ENCODE data around the gene KMT2E.

The KMT2E gene

DNA sequence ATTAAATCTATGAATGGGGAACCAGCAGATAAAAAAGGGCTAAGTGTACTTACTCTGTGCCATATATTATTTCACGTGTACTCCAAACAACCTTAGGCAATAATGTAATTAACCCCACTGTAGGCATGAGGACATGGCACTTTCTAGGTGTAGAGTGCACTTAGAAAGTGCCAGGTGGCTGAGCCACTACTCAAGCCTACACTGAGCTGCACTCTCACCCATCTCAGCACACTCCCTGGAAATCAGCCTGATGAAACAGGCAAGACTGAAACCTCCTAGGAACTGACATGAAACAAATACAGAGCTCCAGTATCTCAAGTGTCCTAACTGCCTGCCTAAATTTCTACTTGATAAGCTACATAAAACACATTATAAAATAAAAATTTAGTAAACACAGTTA is 147.4 kb downstream of the KMT2E start:
- ChIA-PET POLR2A (no interaction called here), CTCF (no interaction called here)

More for the DNA sequence above, 147.4 kb downstream of the KMT2E start:
- H3K27ac ChIP-seq (ENCODE audit: extremely low read depth, low read depth, low read length) = no peak overlapping the region
- peaks cover 0 to 23% of the 10 kb centered on the region in 2 experiments for H3K36me3 ChIP-seq (ENCODE audit: control insufficient read depth in 2 of 2, insufficient read depth in 1 of 2, low read length in 2 of 2)
- no peak overlapping the region for H3K4me3 ChIP-seq (ENCODE audit: low read depth, low read length)
- no peaks in the 10 kb centered on the region for H3K4me1 ChIP-seq (ENCODE audit: control insufficient read depth, insufficient read depth, low read length)
- TF ChIP-seq, protein P1, sequence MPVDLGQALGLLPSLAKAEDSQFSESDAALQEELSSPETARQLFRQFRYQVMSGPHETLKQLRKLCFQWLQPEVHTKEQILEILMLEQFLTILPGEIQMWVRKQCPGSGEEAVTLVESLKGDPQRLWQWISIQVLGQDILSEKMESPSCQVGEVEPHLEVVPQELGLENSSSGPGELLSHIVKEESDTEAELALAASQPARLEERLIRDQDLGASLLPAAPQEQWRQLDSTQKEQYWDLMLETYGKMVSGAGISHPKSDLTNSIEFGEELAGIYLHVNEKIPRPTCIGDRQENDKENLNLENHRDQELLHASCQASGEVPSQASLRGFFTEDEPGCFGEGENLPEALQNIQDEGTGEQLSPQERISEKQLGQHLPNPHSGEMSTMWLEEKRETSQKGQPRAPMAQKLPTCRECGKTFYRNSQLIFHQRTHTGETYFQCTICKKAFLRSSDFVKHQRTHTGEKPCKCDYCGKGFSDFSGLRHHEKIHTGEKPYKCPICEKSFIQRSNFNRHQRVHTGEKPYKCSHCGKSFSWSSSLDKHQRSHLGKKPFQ (tag by site-specific recombination; IDR thresholded peaks at IDR 0.05) = no peak
- TF ChIP-seq, protein P2, sequence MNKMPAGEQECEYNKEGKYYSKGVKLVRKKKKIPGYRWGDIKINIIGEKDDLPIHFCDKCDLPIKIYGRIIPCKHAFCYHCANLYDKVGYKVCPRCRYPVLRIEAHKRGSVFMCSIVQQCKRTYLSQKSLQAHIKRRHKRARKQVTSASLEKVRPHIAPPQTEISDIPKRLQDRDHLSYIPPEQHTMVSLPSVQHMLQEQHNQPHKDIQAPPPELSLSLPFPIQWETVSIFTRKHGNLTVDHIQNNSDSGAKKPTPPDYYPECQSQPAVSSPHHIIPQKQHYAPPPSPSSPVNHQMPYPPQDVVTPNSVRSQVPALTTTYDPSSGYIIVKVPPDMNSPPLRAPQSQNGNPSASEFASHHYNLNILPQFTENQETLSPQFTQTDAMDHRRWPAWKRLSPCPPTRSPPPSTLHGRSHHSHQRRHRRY (tag by site-specific recombination; IDR thresholded peaks at IDR 0.05) = no peak
- TF ChIP-seq ZNF544 (tag by site-specific recombination; IDR thresholded peaks at IDR 0.05) (no peak), ZBTB21 (tag by site-specific recombination; IDR thresholded peaks at IDR 0.05) (no peak), ZNF76 (tag by site-specific recombination; IDR thresholded peaks at IDR 0.05; ENCODE audit: borderline replicate concordance, low read depth) (no peak), ZNF324 (tag by site-specific recombination; IDR thresholded peaks at IDR 0.05) (no peak), ZNF658 (tag by site-specific recombination; IDR thresholded peaks at IDR 0.05) (no peak), ZNF404 (tag by site-specific recombination; IDR thresholded peaks at IDR 0.05) (no peak), ZNF366 (tag by site-specific recombination; conservative IDR thresholded peaks at IDR 0.05) (no peak), OVOL3 (tag by site-specific recombination; IDR thresholded peaks at IDR 0.05) (no peak), ZNF146 (tag by site-specific recombination; IDR thresholded peaks at IDR 0.05) (no peak), ZNF624 (tag by site-specific recombination; IDR thresholded peaks at IDR 0.05) (no peak), ZNF433 (tag by site-specific recombination; IDR thresholded peaks at IDR 0.05; ENCODE audit: low read depth) (no peak)
- TF ChIP-seq, protein P3, sequence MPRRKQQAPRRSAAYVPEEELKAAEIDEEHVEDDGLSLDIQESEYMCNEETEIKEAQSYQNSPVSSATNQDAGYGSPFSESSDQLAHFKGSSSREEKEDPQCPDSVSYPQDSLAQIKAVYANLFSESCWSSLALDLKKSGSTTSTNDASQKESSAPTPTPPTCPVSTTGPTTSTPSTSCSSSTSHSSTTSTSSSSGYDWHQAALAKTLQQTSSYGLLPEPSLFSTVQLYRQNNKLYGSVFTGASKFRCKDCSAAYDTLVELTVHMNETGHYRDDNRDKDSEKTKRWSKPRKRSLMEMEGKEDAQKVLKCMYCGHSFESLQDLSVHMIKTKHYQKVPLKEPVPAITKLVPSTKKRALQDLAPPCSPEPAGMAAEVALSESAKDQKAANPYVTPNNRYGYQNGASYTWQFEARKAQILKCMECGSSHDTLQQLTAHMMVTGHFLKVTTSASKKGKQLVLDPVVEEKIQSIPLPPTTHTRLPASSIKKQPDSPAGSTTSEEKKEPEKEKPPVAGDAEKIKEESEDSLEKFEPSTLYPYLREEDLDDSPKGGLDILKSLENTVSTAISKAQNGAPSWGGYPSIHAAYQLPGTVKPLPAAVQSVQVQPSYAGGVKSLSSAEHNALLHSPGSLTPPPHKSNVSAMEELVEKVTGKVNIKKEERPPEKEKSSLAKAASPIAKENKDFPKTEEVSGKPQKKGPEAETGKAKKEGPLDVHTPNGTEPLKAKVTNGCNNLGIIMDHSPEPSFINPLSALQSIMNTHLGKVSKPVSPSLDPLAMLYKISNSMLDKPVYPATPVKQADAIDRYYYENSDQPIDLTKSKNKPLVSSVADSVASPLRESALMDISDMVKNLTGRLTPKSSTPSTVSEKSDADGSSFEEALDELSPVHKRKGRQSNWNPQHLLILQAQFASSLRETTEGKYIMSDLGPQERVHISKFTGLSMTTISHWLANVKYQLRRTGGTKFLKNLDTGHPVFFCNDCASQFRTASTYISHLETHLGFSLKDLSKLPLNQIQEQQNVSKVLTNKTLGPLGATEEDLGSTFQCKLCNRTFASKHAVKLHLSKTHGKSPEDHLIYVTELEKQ (tag by site-specific recombination; IDR thresholded peaks at IDR 0.05; ENCODE audit: borderline replicate concordance) = no peak
- TF ChIP-seq, protein P4, sequence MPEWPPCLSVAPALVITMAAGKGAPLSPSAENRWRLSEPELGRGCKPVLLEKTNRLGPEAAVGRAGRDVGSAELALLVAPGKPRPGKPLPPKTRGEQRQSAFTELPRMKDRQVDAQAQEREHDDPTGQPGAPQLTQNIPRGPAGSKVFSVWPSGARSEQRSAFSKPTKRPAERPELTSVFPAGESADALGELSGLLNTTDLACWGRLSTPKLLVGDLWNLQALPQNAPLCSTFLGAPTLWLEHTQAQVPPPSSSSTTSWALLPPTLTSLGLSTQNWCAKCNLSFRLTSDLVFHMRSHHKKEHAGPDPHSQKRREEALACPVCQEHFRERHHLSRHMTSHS (tag by site-specific recombination; IDR thresholded peaks at IDR 0.05) = no peak
- H3K9me3 ChIP-seq (ENCODE audit: control insufficient read depth, insufficient read depth, low read depth, low read length) = no peaks in the 10 kb centered on the region

Measured in HEK293 (cell line).